ENCODE data around the gene NRXN3.

The NRXN3 gene

DNA sequence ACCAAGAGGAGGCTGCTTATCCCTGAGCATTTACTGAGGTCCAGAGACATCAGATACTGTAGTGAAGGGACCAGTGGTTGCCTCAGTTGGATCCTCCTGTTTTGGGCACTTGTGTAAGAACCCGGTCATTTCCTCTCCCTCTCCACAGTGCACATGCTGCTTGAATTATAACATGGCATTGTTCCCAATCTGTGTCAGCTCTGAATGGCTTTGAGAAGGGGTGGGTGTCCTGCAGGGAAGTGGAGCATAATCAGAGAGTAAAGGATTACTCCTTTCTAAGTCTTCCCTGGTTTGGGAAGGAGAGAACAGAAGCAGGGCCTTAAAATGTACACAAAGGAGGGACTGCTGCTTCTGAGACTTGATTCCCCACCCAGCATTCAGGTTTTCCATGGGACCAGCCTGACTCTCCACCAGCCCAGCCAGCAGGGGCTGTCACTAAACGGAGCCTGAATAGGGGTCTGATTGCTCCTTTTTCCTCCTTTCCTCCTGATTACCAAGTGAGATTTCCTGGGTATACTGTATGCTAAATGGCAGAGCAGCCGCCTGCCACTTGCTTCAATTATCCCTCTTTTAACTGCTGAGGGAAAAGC lies 78.4 kb downstream of the NRXN3 start:
- DNase-seq = no peak

DNA sequence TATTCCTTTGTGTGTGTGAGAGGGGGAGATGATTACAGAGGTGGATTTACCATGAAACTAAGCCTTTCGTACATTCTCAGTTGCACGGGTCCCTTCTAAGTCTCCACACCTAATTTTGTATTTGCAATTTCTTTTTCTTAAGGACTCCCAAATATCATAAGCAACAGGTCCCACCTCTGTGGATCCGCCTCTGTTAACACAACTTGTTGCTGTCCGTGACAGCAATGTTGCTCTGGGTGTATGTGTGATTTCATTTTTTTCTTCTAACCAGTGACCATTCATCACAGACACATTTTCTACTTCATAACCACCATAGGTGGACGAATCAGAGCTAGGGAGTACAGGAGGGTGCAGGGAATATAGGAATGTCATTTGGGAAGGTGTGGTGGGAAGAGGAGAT lies 81.1 kb downstream of the NRXN3 start:
- no peak for DNase-seq

DNA sequence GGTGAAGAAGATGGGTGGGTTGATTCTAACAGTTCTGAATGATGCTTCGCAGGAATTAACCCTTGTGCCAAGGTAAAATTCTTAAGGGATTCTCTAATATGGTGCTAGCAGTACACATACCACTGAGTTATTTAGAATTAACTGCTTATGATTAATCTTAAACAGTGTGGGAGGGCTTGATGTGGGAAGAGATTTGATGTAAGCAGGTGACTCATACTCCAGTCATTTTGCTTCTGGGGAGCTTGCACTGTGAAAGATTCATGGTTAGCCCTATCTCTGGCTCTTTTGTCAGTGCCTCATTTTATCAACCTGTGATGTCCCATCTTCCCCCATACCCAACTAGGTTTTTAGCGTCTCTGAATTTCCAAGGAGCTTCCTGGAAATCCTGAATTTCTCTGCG lies 83.8 kb downstream of the NRXN3 start:
- peak in 1 of 5 experiments; percentile 6 for DNase-seq

DNA sequence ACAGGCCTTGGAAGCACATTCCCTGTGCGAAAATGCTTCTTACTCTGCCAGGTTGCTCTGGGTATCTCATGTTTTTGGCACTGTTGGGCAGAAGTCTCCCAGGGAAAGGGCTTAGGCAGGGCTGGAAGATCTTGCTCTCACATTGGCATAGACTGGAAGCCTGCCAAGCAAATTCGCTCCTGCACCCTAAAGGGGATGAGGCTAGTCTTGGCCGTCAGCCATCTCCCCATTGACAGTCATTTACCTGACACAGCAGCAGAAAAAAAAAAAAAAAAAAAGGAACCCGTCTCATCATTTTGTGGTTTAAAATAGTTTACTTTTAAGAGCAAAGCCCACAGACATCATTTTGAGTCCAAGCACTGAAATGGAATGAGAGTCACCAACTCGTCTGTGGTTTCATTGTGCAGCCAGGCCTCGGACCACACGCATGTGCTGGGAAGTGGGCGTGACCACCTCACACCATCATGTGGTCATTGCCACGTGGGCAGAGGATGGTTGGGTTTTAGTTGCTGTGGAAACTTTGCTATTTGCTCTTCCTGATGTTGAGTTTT lies 84.8 kb downstream of the NRXN3 start:
- DNase-seq = peak in 1 of 5 experiments; percentile 49

DNA sequence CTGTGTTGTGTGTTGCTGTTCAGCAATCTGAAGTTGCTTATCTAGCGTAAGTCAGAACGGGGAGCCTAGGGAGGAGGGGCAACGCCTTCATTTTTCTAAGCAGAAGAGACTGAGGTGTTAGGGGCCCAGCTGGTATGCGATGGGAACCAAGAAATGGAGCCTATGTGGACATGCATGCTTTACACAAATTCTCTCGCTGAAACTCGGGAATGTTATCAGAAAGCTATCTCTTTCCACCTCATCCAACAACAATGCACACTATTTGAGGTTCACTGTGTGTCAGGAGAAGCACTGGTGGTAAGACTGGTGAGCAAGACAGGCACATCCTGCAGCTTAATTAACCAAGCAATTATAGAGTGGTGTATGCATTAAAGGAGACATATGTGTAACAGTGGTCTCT lies 89.7 kb downstream of the NRXN3 start:
- DNase-seq = no peak

DNA sequence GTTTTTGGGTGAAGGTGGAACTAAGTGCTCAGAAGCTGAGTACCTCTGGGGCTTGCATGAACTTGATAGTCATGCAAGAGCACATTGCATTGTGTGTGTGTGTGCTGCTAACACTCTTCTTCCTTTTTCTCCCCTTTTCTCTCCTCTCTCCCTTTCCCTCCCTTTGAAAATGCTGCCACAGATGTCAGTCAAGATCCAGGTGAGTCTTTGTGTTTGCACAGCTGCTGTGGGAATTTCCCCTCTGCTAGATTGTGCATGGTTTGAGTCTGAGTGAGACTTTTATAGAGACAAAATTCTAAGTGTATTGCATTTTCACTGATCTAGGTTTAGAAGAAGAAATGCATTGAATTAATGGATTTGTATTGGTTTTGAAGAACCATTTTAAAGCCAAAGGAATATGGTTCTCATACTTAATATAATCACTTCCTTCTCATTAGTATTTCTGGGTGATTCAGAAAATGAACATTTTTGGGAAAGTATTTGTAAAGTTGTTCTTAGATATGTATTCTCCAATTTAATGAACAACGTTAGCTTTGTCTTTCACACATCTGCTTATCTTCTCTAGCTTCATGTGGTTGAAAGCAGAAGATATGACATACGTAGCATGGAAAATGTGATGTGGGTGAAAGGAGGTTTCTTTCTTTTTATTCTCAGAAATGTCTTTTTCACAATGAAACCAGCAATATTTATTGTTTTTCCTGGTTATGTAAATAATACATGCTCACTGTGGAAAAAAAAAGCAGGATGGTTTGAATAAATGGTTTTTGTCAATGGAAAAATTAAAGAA lies 108.5 kb downstream of the NRXN3 start:
- no peak for DNase-seq

DNA sequence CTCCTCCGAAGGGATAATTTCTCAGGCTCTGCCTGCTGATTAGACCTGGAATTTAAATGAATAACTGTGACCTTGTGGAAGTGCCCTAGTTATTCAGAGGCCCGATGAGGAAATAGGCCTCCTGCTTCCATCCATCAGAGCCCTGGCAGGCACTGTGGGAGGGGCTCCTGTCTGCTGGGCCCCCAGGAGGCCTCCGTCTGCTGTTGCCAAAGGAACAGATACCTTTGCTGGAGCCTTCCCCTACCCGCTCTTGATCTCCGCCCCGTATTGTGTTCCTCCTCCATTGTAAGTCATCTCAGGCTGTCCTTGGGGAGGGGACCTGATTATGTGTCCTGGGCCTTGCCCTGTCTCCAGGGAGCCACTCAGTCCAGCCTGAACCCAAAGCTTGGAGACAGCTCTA lies 112.3 kb downstream of the NRXN3 start:
- DNase-seq = no peak

DNA sequence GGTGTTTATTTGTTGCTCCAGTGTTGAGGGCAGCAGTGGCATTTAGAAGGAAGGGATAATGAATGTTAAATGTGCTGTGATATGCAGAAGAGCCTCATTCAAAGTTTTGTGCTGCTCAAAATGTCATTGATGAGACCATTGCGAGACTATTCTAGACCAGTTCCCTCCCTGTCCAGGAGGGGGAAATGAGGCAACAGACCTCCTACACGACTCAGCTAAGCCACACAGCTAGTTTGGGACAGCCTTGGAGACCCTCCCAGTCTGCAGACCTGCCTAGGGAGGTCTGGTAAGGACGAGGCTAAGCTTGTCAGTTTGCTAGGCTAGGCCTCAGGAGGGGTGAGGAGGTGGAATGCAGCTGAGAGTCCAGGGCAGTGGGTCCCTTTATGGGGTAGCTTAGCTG lies 116.0 kb downstream of the NRXN3 start:
- DNase-seq = no peak

DNA sequence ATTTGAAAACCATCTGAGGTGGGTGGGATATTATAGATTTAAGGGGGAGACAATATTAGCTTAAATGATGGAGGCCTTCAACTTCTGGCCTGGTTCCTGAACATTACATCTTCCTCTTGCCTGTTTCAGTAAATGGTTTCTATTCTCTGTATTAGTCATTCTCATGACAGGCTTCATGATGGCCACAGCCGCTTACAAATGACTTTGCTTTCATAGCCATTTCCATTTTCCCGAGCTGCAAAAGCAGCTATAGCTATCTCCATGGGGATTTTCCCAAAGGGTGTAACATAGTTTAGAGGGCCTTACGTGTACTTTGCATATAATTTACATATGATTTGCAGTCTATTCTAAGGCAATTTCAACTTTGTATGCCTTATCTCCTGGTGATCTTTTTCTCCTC lies 121.8 kb downstream of the NRXN3 start:
- DNase-seq = no peak

DNA sequence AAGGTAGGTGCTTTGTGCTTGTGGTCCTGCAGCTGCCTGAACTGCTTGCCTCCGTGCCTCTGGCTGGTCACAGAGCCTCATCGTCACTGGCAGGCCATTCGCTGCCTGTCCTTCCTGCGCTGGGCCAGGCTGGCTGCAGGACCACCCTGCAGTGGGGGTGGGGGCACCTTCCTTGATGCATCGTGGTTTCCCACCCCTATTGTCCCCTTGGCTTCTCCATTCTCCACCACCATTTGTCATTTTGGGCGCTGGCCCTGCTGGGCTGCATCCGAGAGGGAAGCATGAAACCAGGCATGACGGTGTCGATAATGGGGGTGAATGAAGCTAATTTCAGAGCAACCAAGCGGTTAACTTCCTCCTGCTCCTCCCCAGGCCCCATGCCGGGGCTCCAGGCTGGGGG lies 127.7 kb downstream of the NRXN3 start:
- DNase-seq = no peak

DNA sequence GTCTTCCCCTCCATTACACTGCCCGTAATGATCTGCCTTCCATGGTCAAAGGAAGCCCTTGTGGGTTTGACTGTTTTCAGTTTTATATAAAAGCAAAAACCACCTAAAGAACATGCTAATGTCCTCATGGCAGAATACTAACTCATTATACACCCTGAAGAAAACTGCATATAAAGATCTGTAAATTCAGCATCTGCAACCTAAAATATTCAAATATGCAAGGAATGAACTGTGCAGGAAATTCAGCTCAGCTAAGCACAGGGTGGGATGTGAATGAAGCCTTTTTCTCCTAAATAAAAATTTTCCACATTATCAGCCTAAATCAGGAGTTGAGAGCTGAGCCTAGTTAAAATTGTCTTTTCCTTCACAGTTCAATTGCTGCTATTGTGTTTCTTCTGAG lies 128.1 kb downstream of the NRXN3 start:
- no peak for DNase-seq

DNA sequence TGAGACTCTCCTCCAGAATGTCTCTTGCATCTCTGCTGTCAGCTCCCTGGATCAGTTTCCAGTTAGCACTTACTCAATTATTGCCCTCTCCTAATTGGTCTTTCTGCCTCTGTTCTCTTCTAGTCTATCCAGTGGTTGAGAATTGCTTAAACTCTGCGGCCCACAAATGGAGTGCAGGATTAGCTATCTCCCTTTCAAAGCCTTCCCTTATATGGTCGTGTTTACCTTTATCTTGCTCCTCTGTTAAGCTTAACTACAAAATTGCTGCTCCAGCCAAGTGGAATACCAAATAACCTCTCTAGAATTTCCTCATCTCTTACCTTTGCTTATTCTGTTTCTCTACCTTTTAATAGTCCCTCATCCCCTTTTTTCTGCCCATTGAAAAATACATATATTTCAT lies 132.7 kb downstream of the NRXN3 start:
- no peak for DNase-seq

DNA sequence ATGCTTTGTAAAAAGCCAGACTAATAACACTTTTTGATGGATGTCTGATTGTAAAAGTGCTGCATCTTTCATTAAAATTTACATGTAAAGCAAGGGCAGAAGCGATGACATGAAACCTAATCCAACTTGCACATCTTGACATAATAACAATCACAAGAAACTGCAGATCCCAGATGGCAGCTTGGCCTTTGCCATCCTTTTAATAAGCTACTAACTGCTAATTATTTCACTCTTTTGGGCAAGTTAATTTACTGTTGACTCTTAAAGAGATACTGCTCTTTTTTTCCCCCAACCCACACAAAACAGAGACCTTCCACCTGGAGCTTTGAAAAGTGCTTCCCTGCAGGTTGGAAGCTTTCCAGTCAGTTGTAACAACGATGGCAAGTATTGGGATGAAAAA lies 137.5 kb downstream of the NRXN3 start:
- DNase-seq = no peak

DNA sequence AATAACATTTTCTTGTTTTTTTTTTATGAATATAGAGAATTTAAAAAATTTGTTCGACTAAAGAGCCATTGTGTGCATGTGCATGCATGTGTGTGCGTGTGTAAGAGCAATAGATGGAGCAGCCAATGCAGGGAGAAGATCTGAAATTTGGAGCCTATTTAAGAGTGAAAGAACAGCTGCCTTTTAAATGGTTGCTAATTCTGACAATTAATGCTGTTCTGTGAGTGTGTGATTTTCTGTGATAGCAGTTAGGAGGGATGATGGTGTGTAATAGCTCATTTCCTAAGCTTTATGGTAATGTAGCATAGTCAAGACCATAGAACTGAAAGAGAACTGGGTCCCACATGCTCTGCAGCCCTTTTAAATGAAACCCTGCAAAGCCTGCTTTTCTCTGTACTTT lies 137.9 kb downstream of the NRXN3 start:
- DNase-seq = no peak

DNA sequence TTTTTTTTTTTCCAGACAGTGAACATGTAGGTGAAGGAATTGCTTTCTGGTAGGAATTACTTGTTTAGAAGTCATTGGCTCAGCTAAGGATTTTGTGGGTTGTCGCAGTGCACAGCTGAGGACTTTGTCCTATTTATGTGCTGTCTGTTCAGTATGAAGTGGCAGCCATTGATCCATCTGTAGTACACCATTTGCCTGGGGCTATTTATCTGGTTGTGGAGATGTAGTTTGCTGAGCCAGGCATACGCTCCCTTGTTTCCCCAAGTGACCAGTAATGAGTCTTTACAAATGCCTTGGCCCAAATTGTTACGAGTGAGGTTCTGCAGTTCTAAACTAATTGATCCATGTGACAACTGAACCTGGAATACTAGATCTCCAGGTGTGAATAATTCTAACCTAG lies 140.1 kb downstream of the NRXN3 start:
- DNase-seq = no peak

DNA sequence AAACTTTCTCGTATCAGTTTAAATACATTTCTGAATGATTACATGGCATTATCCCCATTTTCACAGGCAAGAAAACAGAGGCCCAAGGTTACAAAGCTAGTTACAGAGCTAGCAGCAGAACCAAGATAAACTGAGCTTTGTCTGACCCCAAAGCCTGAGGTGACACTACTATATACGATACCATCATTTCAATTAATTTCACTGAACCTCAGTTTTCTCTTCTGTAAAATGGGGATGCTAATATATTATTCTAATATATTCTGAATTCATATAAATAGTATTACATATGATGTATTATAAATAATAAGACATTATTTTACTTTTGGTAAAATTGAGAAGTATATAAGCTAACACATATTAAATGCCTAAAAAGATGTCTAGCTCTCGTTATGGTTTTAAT lies 143.3 kb downstream of the NRXN3 start:
- DNase-seq = no peak

DNA sequence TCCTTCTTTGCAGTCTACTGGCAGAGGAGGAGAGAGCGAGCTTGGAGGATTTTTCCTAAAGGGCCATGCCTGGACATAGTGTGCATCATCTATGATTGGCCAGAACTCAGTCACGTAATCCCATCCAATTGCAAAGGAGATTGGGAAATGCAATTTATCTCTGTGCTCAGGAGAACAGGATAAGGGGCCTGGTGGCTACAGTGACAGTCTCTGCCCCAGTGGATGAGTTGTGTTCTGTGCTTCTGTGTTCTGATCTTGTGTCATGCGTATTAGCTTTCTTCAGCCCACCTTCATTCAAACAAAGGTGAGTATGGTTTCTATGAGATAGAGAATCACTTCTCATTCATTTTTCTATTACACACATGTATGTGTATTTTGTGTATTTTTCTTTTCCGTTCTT lies 144.3 kb downstream of the NRXN3 start:
- no peak for DNase-seq

DNA sequence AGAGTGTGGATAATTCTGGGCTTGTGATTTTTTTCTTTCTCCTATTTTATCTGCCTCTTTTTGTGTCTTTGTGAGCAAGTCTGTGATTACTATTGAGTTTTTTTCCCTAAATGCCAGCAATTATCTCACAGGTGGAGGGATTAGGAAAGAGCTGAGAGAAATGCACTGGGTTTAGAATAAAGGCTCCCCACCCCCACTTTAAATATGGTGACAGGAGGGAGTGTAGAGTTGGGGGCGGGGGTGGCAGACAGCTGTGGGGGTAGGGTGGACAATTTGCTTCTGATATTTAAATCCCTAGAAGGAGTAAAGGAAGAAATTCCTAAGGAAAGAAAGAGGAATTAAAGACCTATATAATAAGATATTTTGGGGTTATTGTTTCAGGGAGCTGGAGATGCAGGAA lies 145.9 kb downstream of the NRXN3 start:
- DNase-seq = no peak

DNA sequence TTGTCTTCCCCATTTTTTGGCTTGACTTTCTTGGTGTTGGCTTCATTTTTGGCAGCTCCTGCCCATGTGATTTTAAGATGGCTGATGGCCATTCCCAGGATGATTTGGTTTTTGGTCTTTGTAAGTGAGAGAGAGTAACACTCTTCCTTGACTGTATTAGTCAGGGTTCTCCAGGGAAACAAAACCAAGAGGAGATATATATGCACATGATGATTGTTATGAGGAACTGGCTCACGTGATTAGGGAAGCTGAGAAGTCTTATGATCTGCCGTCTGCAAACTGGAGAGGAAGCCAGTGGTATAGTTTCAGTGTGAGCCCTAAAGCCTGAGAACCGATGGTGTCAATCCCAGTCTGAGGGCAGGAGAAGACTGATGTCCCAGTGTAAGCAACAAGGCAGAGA lies 146.6 kb downstream of the NRXN3 start:
- no peak for DNase-seq

DNA sequence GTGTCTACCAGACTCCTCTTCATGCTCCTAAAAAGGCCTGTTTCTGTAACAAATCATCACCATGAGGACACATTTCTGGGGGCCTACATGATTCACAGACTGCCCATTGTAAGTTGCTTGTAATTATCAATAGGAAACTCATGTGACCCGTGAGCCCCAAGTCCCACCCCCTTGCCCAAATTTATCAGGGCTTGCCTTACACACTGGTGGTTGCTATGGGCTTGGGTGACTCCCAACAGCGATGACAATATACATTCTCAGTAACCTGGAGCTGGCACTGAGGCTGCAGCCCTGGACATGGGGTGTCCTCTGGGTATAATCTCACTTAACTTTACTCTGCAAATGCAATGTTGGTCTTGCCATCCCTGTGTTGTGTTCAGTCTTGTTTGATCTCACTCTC lies 149.2 kb downstream of the NRXN3 start:
- DNase-seq = no peak

DNA sequence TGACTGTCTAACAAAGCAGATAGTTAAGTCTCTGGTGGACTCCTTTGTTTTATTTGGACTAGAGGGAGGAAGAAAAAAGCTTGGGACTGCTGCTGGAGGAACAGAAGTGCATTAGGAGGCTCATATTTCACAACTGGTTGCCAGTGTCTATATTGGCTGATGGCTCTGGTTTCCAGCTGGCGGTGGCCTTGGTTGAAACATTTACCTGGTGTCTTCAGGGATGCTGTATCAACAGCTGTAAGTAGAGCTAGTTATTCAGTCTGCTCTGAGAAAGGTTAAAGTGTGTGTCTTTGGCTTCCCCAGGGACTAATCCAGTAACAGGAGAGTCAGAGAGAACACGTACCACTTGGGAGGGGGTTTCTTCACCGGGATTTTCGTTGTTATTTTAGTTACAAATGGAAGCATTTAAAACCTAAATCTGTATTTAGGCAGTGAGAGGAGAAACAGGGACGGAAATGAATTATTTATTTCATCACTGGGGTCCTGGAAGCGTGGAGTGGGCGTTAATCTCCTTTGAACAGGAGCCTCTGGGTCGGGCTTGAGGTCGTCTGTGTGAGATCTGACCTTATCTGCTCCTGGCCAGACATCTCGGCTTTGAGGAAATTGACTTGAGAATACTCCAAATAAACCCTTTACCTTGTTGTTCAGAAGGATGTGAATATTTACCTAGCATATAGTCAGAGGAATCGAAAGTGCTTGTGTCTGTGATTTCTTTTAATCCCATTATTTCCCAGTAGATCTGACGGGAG lies 149.9 kb downstream of the NRXN3 start:
- DNase-seq = no peak

DNA sequence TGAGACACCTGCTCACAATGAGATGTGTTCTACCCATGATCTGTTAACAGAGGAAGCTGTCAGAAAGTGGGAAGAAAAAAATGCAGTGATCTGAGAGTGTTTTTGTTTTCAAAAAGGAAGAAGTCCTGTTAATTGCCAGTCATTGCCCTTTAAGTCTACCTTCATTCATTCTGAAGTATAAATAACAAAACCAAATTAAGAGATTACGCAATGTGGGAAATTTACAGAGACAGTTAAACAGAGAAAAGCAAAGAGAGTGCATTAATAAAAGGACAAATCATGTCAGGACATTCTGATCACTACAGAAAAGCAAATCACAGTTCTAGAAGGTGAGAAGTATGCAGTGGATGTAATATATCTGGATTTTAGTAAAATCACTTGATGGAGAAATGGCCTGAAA lies 154.2 kb downstream of the NRXN3 start:
- DNase-seq = no peak

DNA sequence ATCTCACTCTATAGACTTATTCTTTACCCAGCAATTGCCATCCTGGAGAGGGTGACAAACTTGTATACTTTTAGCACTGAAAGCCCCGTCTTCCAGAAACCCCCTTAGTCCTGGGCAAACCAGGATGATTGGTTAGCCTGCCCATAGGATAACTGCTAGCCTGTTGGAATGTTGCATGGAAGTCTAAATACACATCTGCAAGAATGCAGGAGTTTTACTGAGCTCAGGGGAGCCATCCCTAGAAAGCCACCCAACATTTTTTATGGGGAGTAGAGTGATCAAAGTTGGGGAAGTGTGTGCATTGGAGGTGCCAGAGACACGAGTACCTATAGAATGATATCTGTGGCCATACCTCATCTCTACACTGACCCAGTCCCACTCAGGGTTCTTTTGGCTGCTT lies 155.7 kb downstream of the NRXN3 start:
- DNase-seq = no peak
